Cerebellar nuclear complex (tissue), 1 donor: ENCODE data around the gene NHERF2.

ENCODE experiments used
- DNase-seq, 2 experiments: peaks; one replicate each; lab custom pipeline; 2025; lab: John Stamatoyannopoulos, UW

The NHERF2 gene

DNA sequence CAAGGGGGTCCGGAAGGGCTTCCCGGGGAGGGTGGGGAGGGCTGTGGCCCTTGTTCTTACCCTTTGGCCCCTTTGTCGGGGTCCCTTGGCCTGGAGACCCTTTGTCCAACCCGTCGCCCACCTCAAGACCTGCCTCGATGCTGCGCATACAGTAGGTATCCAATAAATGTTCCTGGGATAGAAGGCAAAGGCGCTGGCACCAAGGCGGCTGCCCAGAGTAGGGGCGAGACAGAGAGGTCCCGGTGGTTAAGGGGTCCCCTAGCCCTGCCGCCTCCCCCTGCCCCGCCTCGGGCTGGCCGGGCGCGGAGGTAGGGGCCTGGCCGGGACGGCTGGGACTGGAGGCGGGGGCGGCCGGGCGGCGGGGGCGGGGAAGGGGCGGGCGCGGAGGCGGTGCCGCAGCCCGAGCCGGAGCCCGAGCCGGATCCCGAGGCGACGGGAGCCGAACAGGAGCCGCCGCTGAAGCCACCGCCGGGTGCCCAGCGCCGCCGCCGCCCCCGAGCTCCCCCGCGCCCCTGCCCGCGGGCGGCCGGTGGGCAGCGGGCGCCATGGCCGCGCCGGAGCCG lies at the start of gene NHERF2:
TSS of gene NHERF2 (plus strand) at position 442 of the 563 bp plus-strand sequence. CDS start at position 546, 104 bp downstream.
- DNase-seq, result no peak

DNA sequence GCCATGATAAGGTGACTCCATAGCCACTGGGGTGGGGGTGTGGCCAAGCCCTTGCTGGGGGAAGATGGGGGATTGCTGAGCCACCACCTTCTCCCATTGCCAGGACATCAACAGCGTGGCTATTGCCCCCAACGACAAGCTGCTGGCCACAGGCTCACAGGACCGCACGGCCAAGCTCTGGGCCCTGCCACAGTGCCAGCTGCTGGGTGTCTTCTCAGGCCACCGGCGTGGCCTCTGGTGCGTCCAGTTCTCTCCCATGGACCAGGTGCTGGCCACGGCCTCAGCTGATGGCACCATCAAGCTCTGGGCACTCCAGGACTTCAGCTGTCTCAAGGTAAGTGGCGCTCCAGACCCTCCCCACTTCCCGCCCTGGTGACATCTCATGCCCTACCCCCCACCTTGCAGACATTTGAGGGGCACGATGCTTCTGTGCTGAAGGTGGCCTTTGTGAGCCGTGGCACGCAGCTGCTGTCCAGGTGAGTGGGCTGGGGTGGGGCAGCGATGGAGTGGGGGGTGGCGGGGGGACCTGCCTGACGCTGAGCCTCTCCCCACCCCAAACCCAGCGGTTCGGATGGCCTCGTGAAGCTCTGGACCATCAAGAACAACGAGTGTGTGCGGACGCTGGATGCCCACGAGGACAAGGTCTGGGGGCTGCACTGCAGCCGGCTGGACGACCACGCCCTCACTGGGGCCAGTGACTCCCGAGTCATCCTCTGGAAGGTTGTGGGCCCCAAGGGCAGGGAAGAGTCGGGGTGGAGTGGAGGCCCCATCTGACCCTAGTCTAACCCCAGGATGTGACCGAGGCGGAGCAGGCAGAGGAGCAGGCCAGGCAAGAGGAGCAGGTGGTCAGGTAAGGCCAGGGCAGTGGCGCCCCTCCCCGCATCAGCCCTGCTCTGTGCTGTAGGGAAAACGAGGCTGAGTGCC lies 49.5 kb upstream of the NHERF2 start:
- DNase-seq, result no peak

DNA sequence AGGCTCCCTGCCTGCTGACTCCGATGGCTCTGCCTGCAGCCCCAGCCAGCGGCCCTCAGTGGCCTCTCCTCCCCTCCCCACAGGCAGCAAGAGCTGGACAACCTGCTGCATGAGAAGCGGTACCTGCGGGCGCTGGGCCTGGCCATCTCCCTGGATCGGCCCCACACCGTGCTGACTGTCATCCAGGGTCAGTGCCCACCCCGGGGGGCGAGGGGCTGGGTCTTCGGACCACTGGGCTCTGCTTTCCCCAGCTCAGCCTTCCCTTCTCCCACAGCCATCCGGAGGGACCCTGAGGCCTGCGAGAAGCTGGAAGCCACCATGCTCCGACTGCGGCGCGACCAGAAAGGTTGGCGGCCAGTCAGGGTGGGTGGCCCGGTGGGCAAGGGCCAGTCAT lies 48.8 kb upstream of the NHERF2 start:
- no peak for DNase-seq

DNA sequence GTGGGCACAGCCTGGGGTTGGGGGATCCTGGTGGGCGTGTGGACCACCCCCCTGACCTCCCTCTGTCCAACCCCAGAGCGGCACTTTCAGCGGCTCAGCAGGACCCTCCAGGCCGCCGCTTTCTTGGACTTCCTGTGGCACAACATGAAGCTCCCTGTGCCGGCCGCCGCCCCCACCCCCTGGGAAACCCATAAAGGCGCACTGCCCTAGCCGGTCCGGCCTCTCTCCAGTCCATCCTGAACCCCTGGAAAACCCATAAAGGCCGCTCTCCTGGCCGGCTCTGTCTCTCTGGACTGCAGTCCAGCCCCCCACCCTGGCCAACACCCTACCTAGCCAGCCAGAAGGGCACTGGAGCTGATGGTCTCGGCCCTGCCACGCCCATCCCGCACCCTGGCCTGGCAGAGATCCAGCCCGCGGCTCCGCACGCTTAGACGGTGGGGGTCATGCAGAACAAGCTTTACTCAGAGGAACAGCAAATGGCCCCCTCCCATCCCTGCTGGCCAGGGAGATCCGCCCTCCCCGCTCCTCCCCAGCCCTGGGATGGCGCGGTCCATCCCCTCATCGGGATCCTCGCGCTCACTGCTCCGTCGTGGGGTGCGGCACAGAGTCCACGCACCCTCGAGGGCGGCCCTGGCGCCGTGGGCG lies 48.1 kb upstream of the NHERF2 start:
- DNase-seq, result no peak

DNA sequence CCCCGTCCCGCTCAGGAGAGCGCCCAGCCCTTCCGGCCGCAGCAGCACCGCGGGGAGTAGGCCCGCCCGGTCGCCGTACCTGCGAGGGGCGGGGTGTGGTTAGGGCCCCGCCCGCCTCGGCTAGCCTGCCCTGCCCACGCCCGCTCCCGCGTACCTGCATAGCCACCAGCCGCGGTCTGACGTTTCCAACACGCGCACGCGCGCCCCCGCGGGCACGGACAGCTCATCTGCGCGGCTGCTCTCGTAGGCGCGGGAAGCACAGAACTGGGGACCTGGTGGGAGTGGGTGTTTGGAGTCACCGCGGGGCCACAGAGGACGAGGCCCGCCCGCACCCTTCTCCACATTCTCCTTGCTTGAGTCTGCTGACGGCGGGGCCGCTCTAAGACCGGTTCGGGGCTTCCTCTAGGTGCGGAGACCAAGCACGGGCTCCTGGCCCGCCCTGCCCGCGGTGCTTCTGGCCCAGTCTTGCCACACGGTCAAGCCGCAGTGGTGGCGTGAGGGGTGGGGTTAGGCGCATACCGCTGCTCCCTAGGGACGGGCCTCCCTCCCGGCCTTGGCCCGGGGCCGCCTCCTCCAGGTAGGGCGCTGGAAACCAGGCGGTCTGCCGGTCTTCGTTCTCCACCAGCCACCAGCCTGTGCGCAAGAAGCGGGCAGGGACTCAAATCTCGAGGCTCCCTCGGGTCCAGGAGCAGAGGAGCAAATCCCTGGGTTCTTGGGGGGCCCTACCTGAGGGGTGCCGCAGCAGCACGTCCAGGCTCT lies 47.3 kb upstream of the NHERF2 start:
- DNase-seq, result no peak

DNA sequence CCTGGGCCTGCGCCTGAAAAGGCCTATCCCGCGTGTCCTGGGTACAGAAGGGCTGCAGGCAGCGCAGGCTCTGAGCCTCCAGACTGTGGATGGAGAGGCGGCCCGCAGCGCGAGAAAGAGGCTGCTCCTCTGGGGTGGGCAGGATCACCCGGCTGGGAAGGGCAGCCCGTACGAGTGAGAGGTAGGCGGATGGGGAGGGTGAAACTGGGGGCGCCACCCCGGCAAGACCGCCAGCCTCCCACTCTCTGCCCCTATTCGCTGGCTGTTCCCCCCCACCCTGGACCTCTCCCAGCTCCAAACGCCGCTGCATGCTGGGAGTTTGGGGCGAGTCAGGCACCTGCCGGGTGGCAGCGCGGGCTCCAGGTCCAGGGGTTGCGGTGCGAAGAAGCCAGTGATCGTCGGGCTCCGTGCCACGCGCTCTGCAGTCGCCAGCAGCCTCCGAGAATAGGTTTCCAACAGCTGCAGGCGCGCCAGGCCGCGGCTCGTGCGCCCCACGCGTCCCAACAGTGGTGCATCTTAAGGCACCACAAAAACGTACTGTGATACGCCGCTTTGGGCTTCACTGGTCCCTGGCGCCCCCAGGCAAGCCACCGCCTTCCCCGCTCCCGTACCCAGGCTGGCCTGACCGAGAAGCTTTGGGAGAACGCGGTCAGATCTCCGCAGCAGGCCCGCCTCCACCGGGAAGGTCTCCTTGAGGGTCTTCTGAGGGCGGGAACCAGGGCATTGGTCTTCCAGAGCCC lies 46.5 kb upstream of the NHERF2 start:
- DNase-seq, result no peak

DNA sequence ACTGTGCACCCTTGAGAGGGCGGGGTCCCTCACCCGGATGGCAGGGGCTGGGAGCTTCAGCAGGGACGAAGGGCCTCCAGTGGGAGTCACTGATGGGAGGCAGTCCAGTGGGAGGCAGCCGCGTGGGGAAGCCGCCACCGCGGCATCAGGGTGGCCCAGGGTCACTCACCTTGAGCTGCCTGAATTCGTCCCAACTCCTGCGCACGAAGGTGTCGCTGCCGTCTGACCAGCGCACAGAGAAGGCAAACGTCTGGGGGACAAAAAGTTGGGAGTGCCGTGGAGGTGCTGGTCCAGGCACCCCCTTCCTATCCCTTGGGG lies 46.0 kb upstream of the NHERF2 start:
- no peak for DNase-seq

DNA sequence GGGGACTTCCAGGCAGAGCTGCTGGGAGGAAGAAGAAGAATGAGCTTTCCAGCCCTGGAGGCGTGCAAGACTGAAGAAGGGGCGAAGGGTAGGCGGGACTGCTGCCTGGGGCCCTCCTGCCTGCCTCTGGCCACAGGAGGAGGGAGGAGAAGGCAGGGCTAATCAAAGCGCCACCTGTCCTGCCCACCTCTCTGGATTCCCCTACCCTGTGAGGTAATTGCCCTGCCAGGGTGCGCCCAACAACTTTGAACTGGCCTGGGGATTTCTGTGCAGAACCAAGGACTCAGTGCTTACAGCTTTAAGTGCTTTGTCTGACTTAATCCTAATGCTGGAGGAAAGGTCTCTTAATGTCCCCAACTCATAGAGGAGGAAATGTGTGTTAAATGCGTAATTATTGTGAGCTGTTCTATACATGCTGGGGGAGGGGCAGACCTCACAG lies 45.3 kb upstream of the NHERF2 start, which contains the start of gene NOXO1:
TSS of gene NOXO1 (minus strand) at position 72 of the 439 bp plus-strand sequence. CDS start 290 bp downstream, outside the sequence.
- no peak for DNase-seq

DNA sequence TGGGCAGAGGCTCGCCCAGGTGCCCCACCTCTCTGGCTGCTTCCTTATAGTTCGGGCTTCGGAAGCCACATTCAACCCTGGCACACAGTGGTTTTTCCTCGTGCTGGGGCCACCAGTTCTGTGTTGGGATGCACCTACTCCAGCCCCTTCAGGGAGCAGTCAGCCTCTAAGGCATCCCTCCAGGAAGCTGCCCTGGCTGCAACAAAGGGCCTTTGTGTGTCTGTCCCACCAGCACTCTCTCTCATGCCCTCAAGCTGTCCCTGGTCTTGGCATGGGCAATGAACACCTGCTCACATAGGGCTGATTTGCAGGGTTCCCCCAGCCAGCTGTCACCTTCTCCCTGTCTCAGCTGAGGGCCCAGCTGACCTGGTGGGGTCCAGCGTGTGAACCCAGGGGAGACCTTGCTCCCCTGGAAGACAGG lies 44.7 kb upstream of the NHERF2 start:
- DNase-seq, result no peak

DNA sequence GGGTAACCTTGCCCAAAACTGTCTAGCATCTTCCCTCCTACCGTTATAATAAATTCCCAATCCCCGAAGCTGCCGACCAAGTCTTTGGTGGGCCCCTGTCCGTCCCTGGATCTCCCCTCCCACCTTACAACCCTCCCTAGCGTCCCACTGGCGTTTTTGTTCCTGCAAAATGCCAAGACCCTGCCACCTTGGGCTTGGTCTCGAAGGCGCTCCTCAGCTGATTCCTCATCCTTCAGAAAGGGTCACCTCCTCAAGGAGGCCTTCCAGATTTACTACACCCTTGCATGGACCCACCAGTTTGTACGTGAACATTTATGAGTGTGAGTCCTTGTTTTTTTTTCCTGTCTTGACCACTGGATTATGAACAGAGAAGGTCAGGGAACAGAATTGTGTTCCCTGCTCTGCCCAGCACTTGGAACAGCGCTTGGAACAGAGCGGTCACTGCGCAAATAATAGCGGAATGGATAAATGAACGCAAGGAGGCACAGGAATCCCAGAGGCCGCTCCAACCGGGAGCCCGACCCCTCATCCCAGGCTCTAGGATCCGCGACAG lies 43.6 kb upstream of the NHERF2 start:
- no peak for DNase-seq

DNA sequence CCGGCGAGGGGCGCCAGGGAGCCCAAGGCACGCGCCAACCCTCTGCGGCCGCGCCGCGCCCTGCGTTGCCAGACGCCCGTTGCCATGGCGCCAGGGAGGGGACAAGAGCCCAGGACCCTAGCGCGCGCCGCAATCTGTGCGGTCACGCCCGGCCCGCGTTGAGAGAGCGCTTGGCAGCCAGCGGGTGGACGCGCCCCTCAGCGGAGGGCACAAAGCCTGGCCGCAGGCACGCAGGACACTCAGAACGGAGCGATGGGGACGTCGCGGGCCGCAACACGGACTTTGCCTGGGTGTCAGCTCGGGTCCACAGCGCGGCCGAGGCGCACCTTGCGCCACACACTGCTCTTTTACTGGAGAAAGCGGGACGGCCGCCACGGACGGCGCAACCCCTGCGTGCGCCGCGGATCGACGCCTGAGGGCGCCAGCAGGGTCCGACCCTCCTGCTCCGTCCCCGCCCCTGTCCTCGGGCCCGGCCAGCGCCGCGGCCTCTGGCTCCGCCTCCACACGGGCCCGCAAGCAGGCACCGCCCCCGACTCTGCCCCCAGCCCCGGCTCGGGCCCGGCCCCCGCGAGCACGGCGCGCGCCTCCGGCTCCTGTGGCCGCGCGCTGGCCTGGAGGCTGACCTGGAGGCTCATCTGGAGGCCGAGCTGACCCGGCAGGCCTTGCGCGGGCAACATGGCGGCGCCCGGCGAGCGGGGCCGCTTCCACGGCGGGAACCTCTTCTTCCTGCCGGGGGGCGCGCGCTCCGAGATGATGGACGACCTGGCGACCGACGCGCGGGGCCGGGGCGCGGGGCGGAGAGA lies 43.0 kb upstream of the NHERF2 start, which contains the start of gene GFER:
TSS of gene GFER (plus strand) at position 650 of the 803 bp plus-strand sequence. CDS start at position 676, 26 bp downstream.
- peak in 1 of 2 experiments; percentile 34 for DNase-seq

DNA sequence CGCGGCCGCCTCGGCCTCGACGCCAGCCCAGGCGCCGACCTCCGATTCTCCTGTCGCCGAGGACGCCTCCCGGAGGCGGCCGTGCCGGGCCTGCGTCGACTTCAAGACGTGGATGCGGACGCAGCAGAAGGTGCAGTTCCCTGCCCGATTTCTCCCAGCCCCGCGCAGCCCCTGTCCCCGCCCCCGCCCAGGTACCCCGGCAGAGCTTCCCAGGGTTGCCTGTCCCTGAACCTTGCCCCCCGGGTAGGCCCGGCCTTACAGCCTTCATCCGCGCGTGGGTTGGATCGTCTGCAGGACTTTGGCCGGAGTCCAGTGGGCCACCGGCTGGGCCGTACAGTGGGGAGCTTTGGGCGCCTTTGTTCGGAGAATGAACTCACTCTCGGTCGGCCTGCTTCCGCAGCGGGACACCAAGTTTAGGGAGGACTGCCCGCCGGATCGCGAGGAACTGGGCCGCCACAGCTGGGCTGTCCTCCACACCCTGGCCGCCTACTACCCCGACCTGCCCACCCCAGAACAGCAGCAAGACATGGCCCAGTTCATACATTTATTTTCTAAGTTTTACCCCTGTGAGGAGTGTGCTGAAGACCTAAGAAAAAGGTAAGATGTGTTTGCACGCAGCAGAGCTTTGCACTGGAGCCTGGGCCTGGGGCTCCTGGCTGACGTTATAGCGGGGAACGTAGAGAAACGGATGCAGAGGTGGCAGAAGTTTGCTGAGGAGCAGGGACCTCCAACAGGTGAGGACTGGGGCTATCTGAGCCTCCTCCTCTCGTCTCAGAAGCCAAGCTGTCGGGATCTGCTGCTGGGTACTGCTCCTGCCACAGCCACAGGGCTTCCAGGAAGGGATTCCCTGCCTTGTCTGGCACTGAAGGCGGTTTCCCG lies 42.1 kb upstream of the NHERF2 start:
- DNase-seq, result no peak

DNA sequence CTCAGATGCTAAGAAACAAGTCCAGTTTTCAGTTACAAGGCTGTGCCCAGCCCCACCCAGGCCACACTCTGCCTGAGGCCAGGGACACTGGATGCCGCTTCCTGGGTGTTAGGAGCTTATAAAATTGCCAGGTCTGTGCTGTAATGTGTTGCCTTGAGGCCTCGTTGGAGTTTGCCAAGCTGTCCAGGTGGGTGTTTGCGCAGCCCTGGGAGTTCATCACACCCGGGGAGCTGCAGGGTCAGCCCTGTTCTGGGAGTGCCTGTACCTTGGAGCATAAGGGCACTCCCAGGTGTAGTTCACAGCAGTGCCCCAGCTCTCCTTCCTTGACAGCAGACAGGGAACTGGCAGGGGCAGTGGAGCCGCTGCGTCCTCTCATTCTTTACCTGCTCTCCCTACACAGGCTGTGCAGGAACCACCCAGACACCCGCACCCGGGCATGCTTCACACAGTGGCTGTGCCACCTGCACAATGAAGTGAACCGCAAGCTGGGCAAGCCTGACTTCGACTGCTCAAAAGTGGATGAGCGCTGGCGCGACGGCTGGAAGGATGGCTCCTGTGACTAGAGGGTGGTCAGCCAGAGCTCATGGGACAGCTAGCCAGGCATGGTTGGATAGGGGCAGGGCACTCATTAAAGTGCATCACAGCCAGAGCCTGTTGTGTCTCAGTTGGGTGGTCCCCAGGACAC lies 41.1 kb upstream of the NHERF2 start:
- DNase-seq, result no peak

DNA sequence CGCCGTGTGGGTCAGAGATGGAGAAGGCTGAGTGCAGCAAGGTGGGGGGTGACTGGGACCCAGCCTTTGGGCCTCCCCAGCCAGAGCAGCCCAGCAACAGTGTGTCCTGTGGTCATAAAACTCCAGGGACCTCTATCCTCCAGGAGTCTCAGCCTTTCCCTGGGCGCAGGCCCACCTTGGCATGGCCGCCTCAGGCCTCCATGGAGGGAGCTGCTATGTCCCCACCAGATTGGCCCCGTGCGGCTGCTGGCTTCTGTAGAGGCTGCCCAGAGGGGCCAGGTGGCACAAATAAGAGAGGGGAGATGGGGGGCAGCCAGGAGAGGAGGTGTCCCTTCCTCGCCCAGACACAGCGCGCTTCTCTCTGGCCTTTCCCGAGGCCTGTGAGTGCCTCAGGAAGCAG lies 39.5 kb upstream of the NHERF2 start:
- no peak for DNase-seq

DNA sequence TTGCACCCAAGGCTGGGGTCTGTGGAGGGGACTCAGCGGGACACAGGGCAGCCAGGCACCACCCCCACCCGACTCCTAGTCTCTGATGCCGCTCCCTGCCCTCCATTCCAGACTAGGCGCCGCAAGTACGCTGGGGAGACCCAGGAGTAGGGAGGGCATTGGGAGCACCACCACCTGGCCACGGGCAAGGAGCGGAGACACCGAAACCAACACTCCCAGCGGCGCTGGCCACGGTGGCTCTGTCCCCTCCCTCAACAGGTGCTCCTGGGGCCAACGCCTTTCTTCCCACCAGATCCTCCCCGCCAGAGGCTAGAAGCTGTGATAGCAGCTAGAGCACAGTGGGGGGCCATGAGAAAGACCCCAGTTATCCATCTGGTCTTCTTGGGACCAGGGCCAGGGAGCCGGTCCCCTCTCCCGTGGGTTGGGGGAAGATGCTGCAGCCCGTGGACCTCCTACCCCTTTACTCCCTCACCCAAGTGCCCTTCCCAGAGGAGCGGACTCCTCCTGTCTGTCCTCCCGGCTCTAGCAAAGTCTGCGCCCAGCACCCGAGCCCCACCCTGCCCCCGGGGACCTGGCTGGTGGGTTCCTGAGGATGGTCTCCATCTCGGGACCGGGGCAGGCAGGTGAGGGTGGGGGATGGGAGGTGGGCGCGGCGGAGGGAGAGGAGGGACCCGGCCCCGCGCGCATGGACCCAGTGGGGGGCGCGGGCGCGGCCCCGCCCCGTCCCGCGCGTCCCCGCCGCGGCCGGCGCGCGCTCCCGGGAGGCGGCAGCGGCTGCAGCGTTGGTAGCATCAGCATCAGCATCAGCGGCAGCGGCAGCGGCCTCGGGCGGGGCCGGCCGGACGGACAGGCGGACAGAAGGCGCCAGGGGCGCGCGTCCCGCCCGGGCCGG lies 37.2 kb upstream of the NHERF2 start, which contains the start of gene SYNGR3:
TSS of gene SYNGR3 (plus strand) at position 762 of the 892 bp plus-strand sequence. CDS start 133 bp downstream, outside the sequence.
- no peak for DNase-seq

DNA sequence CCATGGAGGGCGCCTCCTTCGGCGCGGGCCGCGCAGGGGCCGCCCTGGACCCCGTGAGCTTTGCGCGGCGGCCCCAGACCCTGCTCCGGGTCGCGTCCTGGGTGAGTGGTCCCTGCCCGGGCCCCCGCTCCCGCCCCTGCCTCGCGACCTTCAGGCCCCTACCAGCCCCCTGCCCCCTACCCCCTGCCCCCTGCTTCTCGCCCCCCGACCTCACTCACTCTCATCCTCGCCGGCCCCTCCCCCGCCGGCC lies 36.7 kb upstream of the NHERF2 start:
- DNase-seq, result no peak

DNA sequence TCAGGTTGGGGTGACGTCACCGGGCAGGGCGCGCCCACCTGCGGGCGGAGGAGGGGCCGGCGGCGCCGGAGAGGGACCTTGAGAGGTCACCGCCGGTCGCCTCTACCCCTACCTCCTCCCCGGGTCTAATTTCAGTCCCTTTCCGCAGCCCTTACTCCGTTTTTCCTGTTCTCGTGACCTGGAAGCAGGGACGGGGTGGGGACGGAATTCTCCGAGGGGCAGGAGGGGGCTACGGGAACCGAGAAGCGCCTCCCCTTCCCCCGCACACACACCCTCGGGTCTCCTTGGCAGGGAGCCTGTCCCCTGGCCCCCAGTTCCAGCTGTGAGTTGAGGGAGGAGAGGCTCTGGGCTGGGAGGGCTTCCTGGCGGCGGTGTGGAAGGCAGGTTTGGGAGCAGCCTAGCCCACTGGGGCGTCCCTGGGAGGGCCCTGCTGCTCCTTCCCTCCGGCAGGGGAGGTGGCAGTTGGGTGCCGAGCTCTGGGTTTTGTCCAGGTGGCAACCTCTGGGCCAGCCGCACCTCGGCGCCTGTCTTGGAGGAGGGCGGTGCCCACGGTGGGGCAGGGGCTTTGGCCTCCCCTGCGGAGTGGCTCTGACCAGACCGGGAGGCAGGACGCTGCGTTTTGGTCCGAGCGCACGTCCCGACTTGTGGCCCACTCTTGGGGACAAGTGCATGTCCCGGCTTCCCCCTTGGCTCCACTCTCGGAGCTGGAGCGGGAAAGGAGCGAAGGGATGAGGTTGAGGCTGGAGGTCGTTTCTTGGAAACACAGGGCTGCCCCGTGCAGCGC lies 36.2 kb upstream of the NHERF2 start:
- DNase-seq, result no peak
